Neural cell (in vitro differentiated cells): ENCODE data around the gene PACS1. TPM values are rescaled to one million over a fixed set of nuclear protein-coding genes. Genes with fewer than 3 reads are reported as not detected.

Experiments used
- H2AFZ ChIP-seq: fragments of 200-600, 300-800 bp; sonication (generic), shearing (Covaris generic); 2 replicates; pipeline ENCODE4 v1.6.0; 2014; ENCODE audit warnings: low read depth, mild to moderate bottlenecking, antibody characterized with exemption, low read length, moderate library complexity
- H3F3A ChIP-seq: fragments of 200-600 bp; shearing (Covaris generic); 2 replicates; pipeline ENCODE4 v1.6.1; 2016; ENCODE audit warnings: mild to moderate bottlenecking, moderate library complexity, mixed read lengths, antibody characterized with exemption, low read length; ENCODE audit not compliant: insufficient read depth, poor library complexity, severe bottlenecking
- H3K27ac ChIP-seq: fragments of 200-600, 300-800 bp; sonication (generic), shearing (Covaris generic); 2 replicates; pipeline ENCODE4 v1.5.1; 2014; ENCODE audit warnings: mild to moderate bottlenecking, low read length, moderate library complexity
- H3K27me3 ChIP-seq: fragments of 300-800, 200-600 bp; sonication (generic), shearing (Covaris generic); 2 replicates; pipeline ENCODE4 v1.6.0; 2014; ENCODE audit warnings: mild to moderate bottlenecking, low read depth, low read length, moderate library complexity; ENCODE audit not compliant: insufficient read depth
- H3K36me3 ChIP-seq: fragments of 300-800, 200-600 bp; sonication (generic), shearing (Covaris generic); 2 replicates; pipeline ENCODE4 v1.5.1; 2014; ENCODE audit warnings: mild to moderate bottlenecking, antibody characterized with exemption, low read length, moderate library complexity; ENCODE audit not compliant: insufficient read depth
- H3K4me2 ChIP-seq: fragments of 300-800, 200-600 bp; sonication (generic), shearing (Covaris generic); 2 replicates; pipeline ENCODE4 v1.6.0; 2014; ENCODE audit warnings: mild to moderate bottlenecking, low read length
- H3K4me3 ChIP-seq: fragments of 300-800, 200-600 bp; sonication (generic), shearing (Covaris generic); 2 replicates; pipeline ENCODE4 v1.5.1; 2014; ENCODE audit warnings: mild to moderate bottlenecking, low read length, moderate library complexity
- H3K79me2 ChIP-seq: fragments of 200-600 bp; shearing (Covaris generic); replicated peaks from 2 replicates; pipeline ENCODE4 v1.6.0; 2014; ENCODE audit warnings: mild to moderate bottlenecking, low read length, moderate library complexity; ENCODE audit not compliant: insufficient read depth
- H3K9ac ChIP-seq: fragments of 300-800, 200-600 bp; sonication (generic), shearing (Covaris generic); 2 replicates; pipeline ENCODE4 v1.6.1; 2016; ENCODE audit warnings: mild to moderate bottlenecking, low read length, mixed read lengths
- H3K9me2 ChIP-seq: fragments of 200-600 bp; shearing (Covaris generic); 2 replicates; pipeline ENCODE4 v1.6.1; 2016; ENCODE audit warnings: mild to moderate bottlenecking, low read length, mixed read lengths; ENCODE audit not compliant: insufficient read depth
- H3K9me3 ChIP-seq: fragments of 200-600, 300-800 bp; sonication (generic), shearing (Covaris generic); 2 replicates; pipeline ENCODE4 v1.6.1; 2016; ENCODE audit warnings: mild to moderate bottlenecking, mixed run types, low read length, moderate library complexity, mixed read lengths
- H4K20me1 ChIP-seq: fragments of 200-600 bp; shearing (Covaris generic); 2 replicates; pipeline ENCODE4 v1.6.1; 2016; ENCODE audit warnings: mild to moderate bottlenecking, mixed run types; ENCODE audit not compliant: insufficient read depth
- EP300 ChIP-seq: fragments of 450-650 bp; conservative IDR thresholded peaks from 2 replicates; pipeline ENCODE4 v1.6.1; 2014; ENCODE audit warnings: antibody characterized with exemption, mild to moderate bottlenecking, moderate library complexity; ENCODE audit not compliant: poor library complexity, severe bottlenecking
- EZH2 ChIP-seq: fragments of 200-600, 300-800 bp; shearing (Covaris generic), sonication (generic); IDR thresholded peaks from 2 replicates; pipeline ENCODE4 v1.6.1; 2014; ENCODE audit warnings: antibody characterized with exemption, low read length, borderline replicate concordance, mild to moderate bottlenecking; ENCODE audit not compliant: insufficient read depth, poor library complexity, severe bottlenecking
- MXI1 ChIP-seq: fragments of 450-650 bp; conservative IDR thresholded peaks from 2 replicates; pipeline ENCODE4 v1.6.1; 2014; ENCODE audit warnings: antibody characterized with exemption, mild to moderate bottlenecking; ENCODE audit not compliant: poor library complexity, severe bottlenecking
- POLR2AphosphoS5 ChIP-seq: IDR thresholded peaks from 2 replicates; pipeline ENCODE4 v1.6.1; 2012
- RAD21 ChIP-seq: fragments of 450-650 bp; conservative IDR thresholded peaks from 2 replicates; pipeline ENCODE4 v1.6.1; 2014; ENCODE audit warnings: antibody characterized with exemption, mild to moderate bottlenecking, moderate library complexity
- SMC3 ChIP-seq: fragments of 450-650 bp; conservative IDR thresholded peaks from 2 replicates; pipeline ENCODE4 v1.6.1; 2014; ENCODE audit warnings: antibody characterized with exemption, mild to moderate bottlenecking, moderate library complexity; ENCODE audit not compliant: poor library complexity
- TAF1 ChIP-seq: IDR thresholded peaks from 2 replicates; pipeline ENCODE4 v1.6.1; 2012; ENCODE audit warnings: low read depth
- polyA plus RNA-seq: library from polyadenylated mRNA; depleted of rRNA; stranded (reverse); fragments of >200 nt; gene quantifications from 2 replicates; pipeline ENCODE4 v1.2.3, GENCODE V29; 2014
- TF ChIP-seq, protein P1 (sequence below): IDR thresholded peaks from 2 replicates; pipeline ENCODE4 v1.6.1; 2012; ENCODE audit warnings: borderline replicate concordance
- TF ChIP-seq, protein P2 (sequence below): fragments of 450-650 bp; IDR thresholded peaks from 2 replicates; pipeline ENCODE4 v1.5.1; 2014; ENCODE audit warnings: antibody characterized with exemption, mild to moderate bottlenecking, moderate library complexity; ENCODE audit not compliant: poor library complexity, severe bottlenecking

PACS1 gene
- polyA plus RNA-seq, 1 donor from 2014 or later = 14.4 TPM

DNA sequence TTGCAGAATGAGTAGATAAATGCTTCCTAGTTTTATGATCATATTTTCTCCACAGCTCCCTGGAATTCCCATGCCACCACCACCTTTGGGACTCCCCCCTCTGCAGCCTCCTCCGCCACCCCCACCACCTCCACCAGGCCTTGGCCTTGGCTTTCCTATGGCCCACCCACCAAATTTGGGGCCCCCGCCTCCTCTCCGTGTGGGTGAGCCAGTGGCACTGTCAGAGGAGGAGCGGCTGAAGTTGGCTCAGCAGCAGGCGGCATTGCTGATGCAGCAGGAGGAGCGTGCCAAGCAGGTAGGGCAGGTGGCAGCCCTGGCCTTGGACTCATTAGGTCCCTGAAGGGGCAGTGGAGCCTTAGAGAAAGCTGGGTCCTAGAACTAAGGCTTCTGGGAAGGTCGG lies 15.1 kb upstream of the PACS1 start:
- Histone ChIP-seq H3K9me2 (no peaks in the 10 kb centered on the region), H3K36me3 (no peaks in the 10 kb centered on the region), H3F3A (peaks cover 5% of the 10 kb centered on the region), H3K9ac (no peak overlapping the region), H2AFZ (no peak overlapping the region), H4K20me1 (no peaks in the 10 kb centered on the region), H3K79me2 (peaks cover 23% of the 10 kb centered on the region), H3K27me3 (no peaks in the 10 kb centered on the region), H3K27ac (no peak overlapping the region), H3K4me2 (no peak overlapping the region), H3K9me3 (no peaks in the 10 kb centered on the region), H3K4me3 (no peak overlapping the region)
- TF ChIP-seq EZH2 (no peak), EP300 (no peak)
- TF ChIP-seq, protein P1, sequence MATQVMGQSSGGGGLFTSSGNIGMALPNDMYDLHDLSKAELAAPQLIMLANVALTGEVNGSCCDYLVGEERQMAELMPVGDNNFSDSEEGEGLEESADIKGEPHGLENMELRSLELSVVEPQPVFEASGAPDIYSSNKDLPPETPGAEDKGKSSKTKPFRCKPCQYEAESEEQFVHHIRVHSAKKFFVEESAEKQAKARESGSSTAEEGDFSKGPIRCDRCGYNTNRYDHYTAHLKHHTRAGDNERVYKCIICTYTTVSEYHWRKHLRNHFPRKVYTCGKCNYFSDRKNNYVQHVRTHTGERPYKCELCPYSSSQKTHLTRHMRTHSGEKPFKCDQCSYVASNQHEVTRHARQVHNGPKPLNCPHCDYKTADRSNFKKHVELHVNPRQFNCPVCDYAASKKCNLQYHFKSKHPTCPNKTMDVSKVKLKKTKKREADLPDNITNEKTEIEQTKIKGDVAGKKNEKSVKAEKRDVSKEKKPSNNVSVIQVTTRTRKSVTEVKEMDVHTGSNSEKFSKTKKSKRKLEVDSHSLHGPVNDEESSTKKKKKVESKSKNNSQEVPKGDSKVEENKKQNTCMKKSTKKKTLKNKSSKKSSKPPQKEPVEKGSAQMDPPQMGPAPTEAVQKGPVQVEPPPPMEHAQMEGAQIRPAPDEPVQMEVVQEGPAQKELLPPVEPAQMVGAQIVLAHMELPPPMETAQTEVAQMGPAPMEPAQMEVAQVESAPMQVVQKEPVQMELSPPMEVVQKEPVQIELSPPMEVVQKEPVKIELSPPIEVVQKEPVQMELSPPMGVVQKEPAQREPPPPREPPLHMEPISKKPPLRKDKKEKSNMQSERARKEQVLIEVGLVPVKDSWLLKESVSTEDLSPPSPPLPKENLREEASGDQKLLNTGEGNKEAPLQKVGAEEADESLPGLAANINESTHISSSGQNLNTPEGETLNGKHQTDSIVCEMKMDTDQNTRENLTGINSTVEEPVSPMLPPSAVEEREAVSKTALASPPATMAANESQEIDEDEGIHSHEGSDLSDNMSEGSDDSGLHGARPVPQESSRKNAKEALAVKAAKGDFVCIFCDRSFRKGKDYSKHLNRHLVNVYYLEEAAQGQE = no peak

DNA sequence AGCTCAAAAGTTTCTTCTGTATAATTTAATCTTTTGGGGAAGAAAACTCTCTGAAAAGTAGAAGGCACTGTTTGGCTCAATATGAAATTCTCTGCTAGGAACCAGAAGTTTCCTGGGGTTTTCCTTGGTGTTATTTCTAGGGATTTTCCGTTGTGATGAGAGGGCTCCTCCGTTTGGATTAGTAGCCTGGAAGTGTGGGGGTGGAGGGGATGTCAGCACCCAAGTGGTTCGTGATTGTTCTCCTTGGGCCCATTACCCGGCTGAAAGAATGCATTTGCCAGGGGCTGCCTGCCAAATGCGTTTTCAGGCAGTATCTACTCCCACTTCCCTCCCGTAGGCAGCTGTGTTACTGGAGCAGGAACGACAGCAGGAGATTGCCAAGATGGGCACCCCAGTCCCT lies 13.6 kb upstream of the PACS1 start:
- Histone ChIP-seq H3K4me2 (no peak overlapping the region), H4K20me1 (no peaks in the 10 kb centered on the region), H3K36me3 (no peaks in the 10 kb centered on the region), H3F3A (no peaks in the 10 kb centered on the region), H2AFZ (no peak overlapping the region), H3K9me2 (no peaks in the 10 kb centered on the region), H3K27ac (no peak overlapping the region), H3K4me3 (no peak overlapping the region), H3K9ac (no peak overlapping the region), H3K9me3 (no peaks in the 10 kb centered on the region), H3K27me3 (no peaks in the 10 kb centered on the region), H3K79me2 (peaks cover 23% of the 10 kb centered on the region)
- TF ChIP-seq RAD21 = no peak
- TF ChIP-seq, protein P1 = no peak
- no peak for TF ChIP-seq EP300
- no peak for TF ChIP-seq SMC3
- TF ChIP-seq, protein P2, sequence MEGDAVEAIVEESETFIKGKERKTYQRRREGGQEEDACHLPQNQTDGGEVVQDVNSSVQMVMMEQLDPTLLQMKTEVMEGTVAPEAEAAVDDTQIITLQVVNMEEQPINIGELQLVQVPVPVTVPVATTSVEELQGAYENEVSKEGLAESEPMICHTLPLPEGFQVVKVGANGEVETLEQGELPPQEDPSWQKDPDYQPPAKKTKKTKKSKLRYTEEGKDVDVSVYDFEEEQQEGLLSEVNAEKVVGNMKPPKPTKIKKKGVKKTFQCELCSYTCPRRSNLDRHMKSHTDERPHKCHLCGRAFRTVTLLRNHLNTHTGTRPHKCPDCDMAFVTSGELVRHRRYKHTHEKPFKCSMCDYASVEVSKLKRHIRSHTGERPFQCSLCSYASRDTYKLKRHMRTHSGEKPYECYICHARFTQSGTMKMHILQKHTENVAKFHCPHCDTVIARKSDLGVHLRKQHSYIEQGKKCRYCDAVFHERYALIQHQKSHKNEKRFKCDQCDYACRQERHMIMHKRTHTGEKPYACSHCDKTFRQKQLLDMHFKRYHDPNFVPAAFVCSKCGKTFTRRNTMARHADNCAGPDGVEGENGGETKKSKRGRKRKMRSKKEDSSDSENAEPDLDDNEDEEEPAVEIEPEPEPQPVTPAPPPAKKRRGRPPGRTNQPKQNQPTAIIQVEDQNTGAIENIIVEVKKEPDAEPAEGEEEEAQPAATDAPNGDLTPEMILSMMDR = no peak
- no peak for TF ChIP-seq POLR2AphosphoS5
- no peak for TF ChIP-seq MXI1
- TF ChIP-seq TAF1 = no peak
- no peak for TF ChIP-seq EZH2
